ENCODE results near the gene ASXL3. TPM values are rescaled to one million over a fixed set of nuclear protein-coding genes. Genes with fewer than 3 reads are reported as not detected.

The ASXL3 gene
- total RNA-seq, 1 experiment from 2014 or later: 0.47 TPM

- DNase-seq: no peak
- no peak overlapping the region for H3K4me3 Mint-ChIP-seq (ENCODE audit: low read depth, unreplicated experiment)
- peaks cover 2% of the 10 kb centered on the region for H3K9me3 Mint-ChIP-seq (ENCODE audit: low read depth, unreplicated experiment)
- BruUV-seq (replicated peaks): no TSS peak
- CTCF ChIA-PET: no interaction called here
- no peaks in the 10 kb centered on the region for H3K27me3 Mint-ChIP-seq (ENCODE audit: unreplicated experiment)
- intact Hi-C loops (cut with micrococcal nuclease; ENCODE audit: unreplicated experiment): no loop called here
- no peak overlapping the region for H3K27ac Mint-ChIP-seq (ENCODE audit: unreplicated experiment)
- peaks cover 14% of the 10 kb centered on the region for H3K4me1 Mint-ChIP-seq (ENCODE audit: low read depth, unreplicated experiment)
- TF ChIP-seq CTCF (IDR thresholded peaks at IDR 0.05; ENCODE audit: unreplicated experiment): no peak
- no peaks in the 10 kb centered on the region for H3K36me3 Mint-ChIP-seq (ENCODE audit: insufficient read depth, unreplicated experiment)
Observed at GRCh38 chr18:33593261-33593660, 15.2 kb downstream of the ASXL3 start.

- Mint-ChIP-seq H3K27me3 (ENCODE audit: unreplicated experiment) (no peaks in the 10 kb centered on the region), H3K4me1 (ENCODE audit: low read depth, unreplicated experiment) (peaks cover 14% of the 10 kb centered on the region), H3K27ac (ENCODE audit: unreplicated experiment) (no peak overlapping the region), H3K36me3 (ENCODE audit: insufficient read depth, unreplicated experiment) (no peaks in the 10 kb centered on the region), H3K9me3 (ENCODE audit: low read depth, unreplicated experiment) (peaks cover 2% of the 10 kb centered on the region), H3K4me3 (ENCODE audit: low read depth, unreplicated experiment) (no peak overlapping the region)
- CTCF ChIA-PET: no interaction called here
- DNase-seq: no peak
- BruUV-seq (replicated peaks): no TSS peak
- no peak for TF ChIP-seq CTCF (IDR thresholded peaks at IDR 0.05; ENCODE audit: unreplicated experiment)
- intact Hi-C loops (cut with micrococcal nuclease; ENCODE audit: unreplicated experiment): no loop called here
Observed at GRCh38 chr18:33594799-33595198, 16.8 kb downstream of the ASXL3 start.

GRCh38 chr18:33596178-33596854, 18.3 kb downstream of the ASXL3 start:
- CTCF ChIA-PET: no interaction called here
- Mint-ChIP-seq H3K4me1 (ENCODE audit: low read depth, unreplicated experiment) (peaks cover 14% of the 10 kb centered on the region), H3K27ac (ENCODE audit: unreplicated experiment) (no peak overlapping the region), H3K4me3 (ENCODE audit: low read depth, unreplicated experiment) (no peak overlapping the region), H3K9me3 (ENCODE audit: low read depth, unreplicated experiment) (peaks cover 2% of the 10 kb centered on the region), H3K36me3 (ENCODE audit: insufficient read depth, unreplicated experiment) (no peaks in the 10 kb centered on the region), H3K27me3 (ENCODE audit: unreplicated experiment) (no peaks in the 10 kb centered on the region)
- DNase-seq: no peak
- no TSS peak for BruUV-seq (replicated peaks)
- intact Hi-C loops (cut with micrococcal nuclease; ENCODE audit: unreplicated experiment): no loop called here
- no peak for TF ChIP-seq CTCF (IDR thresholded peaks at IDR 0.05; ENCODE audit: unreplicated experiment)

GRCh38 chr18:33600846-33601245, 22.8 kb downstream of the ASXL3 start:
- Mint-ChIP-seq H3K4me1 (ENCODE audit: low read depth, unreplicated experiment) (peaks cover 37% of the 10 kb centered on the region), H3K9me3 (ENCODE audit: low read depth, unreplicated experiment) (peaks cover 2% of the 10 kb centered on the region), H3K27ac (ENCODE audit: unreplicated experiment) (no peak overlapping the region), H3K27me3 (ENCODE audit: unreplicated experiment) (no peaks in the 10 kb centered on the region), H3K36me3 (ENCODE audit: insufficient read depth, unreplicated experiment) (no peaks in the 10 kb centered on the region), H3K4me3 (ENCODE audit: low read depth, unreplicated experiment) (no peak overlapping the region)
- no peak for DNase-seq
- CTCF ChIA-PET: no interaction called here
- BruUV-seq (replicated peaks): no TSS peak
- no peak for TF ChIP-seq CTCF (IDR thresholded peaks at IDR 0.05; ENCODE audit: unreplicated experiment)
- intact Hi-C loops (cut with micrococcal nuclease; ENCODE audit: unreplicated experiment): loop anchor here (10.0 kb wide), 1 partner anchor 64 kb away; no protein-coding TSS in a partner anchor

All from Calu3 (cell line).